GM19238 (cell line): Measurements from ENCODE around the gene CCDC88B.

Experiments used
- DNase-seq: peaks from one replicate; pipeline ENCODE4 v3.0.0; 2011; ENCODE audit warnings: low spot score; ENCODE audit not compliant: insufficient read length

CCDC88B gene

DNA sequence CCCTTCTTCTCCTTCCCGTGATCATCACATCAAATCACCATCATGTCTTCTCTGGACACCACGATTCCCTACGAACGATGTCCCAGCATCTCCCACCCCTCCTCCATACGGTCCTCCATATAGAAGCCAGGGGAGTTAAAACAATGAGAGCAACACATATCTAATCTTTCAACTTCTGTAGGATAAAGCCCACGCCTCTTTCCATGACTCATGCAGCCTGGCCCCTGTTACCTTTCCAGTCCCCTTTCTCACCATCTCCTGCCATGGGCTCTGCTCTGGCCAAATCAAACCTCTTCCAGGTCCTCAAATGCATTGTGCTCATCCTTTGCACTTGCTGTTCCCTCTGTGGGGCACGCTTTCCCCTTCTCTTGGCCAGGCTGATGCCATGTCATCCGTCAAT lies 42.6 kb downstream of the CCDC88B start:
- no peak for DNase-seq

GRCh38 chr11:64383580-64383979 lies 43.6 kb downstream of the CCDC88B start:
- no peak for DNase-seq

DNA sequence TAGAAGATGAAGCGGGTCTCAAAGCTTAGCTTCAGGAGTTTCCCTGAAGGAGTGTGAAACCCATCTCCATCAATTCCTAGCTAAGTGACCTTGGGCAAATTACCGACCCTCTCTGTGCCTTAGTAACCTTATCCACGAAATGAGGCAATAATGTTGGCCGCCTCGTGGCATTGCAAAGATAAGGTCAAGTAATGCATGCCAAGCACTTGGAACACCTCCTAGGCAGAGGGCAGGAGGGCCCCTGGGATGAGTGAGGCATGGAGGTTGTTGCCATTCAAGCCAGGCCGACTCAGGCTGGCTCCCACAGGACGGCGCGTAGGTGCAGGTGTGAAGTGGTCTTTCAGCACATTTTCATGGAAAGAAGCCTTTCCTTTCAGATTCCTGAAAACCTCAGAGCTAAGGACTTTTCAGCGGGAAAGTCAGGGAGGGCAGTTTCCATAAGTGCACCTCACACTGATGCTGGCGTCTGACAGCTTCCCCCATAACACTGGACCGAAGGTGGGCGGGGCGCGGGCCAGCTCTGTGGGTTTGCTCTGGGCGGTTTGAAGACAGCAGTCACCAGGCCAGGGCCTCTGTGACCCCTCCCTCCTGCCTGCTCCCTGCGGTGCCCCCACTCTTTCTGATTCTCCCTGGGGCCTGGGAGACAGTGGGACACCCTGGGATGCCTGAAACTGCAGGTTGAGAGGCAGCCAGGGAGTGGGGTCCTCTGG lies 44.2 kb downstream of the CCDC88B start:
- DNase-seq: no peak

- DNase-seq: no peak
These were observed 45.3 kb downstream of the CCDC88B start for GRCh38 chr11:64384981-64385944.

GRCh38 chr11:64385945-64386704 lies 46.1 kb downstream of the CCDC88B start:
- no peak for DNase-seq

GRCh38 chr11:64387916-64388315 lies 47.9 kb downstream of the CCDC88B start:
- no peak for DNase-seq

- DNase-seq: no peak
These were observed 48.9 kb downstream of the CCDC88B start for GRCh38 chr11:64388894-64389293.

DNA sequence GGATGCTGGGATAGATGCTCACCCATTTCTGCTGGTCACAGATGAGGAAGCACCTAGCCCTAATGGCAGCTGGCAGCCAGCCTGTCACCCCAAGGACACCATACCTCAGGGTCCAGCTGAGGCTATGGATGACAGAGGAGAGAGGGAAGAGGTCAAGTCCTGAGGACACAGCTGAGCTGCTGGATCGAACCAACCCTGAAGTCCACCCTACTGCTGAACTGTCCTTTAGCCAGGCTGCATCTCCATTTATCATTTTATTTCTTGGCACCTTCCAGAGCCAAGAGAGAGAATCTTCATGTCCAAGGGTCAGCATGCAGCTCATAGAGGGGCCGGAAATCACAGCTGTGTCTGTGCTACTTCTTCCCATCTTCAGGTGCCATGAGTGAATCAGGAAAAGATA lies 49.8 kb downstream of the CCDC88B start:
- DNase-seq: no peak

DNA sequence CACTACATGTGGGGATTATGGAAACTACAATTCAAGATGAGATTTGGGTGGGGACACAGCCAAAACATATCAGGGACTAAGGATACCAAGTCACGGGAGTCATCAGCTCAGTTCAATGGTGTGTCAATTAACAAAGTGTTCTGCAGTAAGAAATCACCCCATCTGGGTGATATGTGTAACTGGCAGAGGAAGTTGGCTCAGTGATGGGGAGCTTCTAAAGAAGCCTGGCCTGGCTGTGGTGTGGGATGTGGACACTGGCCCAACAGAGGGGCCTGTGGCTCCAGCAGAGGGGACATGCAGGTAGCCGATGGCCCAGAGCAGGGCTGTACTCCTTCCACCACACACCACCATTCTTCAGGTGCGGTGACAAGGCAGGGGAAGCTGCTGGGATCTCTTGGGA lies 50.6 kb downstream of the CCDC88B start:
- DNase-seq: no peak

DNA sequence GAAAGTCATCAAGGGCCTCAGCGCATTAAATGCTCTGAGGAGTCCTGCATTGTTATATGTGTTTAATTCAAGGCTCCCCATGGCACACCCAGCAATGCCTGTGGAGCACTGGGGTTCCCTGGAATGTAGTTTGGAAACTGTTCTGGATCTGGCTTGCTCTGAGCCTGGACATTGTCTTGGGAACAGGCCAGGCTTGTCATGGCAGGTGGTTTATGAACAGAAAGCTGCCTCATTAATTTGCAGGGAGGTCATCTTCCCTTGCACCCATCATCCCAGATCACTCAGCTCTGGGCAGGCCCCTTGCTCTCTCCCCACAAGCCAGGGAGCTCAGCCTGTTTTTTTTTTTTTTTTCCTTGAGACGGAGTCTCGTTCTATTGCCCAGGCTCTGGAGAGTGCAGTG lies 51.8 kb downstream of the CCDC88B start:
- no peak for DNase-seq

DNA sequence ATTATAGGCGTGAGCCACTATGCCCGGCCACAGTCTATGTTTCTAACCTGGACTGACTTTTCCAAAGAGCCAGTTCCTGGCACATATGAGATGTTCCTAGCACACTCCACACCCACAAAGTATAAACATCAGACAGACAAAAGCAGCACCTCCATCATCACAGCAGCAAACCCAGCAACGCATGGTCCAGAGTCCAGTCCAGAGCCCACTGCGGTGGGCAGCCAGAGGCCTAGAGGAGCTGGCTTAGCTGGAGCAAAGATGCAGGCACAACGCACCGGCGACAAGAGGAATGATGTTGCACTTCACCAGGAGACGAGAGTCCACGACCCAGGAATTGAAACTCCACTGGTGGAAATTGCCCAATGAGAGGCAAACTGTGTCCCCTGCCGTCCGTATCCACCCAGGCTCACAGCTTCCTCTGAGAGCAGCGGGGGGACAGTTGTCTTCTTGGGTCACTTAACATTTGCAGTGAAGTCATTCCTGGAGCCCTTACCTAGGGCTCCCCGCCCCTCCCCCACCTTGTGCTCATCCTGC lies 55.6 kb downstream of the CCDC88B start:
- no peak for DNase-seq

- no peak for DNase-seq
These were observed 56.1 kb downstream of the CCDC88B start for GRCh38 chr11:64396079-64396591.

DNA sequence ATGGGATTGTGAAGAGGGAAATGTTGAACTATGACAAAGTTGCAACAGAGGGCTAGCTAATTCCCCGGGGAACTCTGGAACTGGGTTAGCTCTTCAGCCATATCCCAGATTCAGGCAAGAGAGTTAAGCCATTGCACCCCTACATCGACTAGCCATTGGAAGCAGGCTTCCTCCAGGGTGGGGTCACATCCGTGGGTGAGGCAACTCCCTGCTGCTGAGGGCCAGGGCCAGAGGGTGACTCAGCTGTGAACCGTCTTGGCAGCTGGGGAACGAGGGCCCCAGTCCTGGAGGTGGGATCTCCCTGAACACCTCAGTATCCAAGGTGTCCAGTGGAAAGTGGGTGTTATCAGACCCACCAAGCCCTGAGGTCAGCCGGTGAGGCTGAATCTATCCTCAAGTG lies 60.1 kb downstream of the CCDC88B start:
- DNase-seq: no peak

GRCh38 chr11:64400667-64401066 lies 60.7 kb downstream of the CCDC88B start:
- DNase-seq: no peak

DNA sequence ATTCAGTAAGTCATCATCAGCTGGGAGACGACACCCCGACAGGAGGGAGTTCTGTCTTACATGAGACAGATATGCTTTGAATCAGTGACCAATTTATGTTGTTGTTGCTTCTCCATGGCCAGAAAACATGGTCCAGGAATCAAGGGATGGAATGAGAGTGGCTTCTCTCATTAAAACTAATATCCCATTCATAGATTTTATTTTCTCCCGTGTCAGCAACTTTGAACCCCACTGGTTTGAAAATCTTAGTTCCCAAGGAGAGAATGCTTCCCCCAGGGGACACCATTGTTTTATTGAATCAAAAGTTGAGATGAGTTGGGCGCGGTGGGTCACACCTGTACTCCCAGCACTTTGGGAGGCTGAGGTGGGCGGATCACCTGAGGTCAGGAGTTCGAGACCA lies 61.8 kb downstream of the CCDC88B start:
- DNase-seq: no peak

GRCh38 chr11:64403106-64403505 lies 63.1 kb downstream of the CCDC88B start:
- no peak for DNase-seq

- no peak for DNase-seq
These were observed 66.4 kb downstream of the CCDC88B start for GRCh38 chr11:64406221-64406946.
